ENCODE measurements around the gene GNAI2.

- TF ChIP-seq, protein P1, sequence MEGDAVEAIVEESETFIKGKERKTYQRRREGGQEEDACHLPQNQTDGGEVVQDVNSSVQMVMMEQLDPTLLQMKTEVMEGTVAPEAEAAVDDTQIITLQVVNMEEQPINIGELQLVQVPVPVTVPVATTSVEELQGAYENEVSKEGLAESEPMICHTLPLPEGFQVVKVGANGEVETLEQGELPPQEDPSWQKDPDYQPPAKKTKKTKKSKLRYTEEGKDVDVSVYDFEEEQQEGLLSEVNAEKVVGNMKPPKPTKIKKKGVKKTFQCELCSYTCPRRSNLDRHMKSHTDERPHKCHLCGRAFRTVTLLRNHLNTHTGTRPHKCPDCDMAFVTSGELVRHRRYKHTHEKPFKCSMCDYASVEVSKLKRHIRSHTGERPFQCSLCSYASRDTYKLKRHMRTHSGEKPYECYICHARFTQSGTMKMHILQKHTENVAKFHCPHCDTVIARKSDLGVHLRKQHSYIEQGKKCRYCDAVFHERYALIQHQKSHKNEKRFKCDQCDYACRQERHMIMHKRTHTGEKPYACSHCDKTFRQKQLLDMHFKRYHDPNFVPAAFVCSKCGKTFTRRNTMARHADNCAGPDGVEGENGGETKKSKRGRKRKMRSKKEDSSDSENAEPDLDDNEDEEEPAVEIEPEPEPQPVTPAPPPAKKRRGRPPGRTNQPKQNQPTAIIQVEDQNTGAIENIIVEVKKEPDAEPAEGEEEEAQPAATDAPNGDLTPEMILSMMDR (IDR thresholded peaks at IDR 0.05), result no peak
- no peak for TF ChIP-seq ZFX (IDR thresholded peaks at IDR 0.05; ENCODE audit: borderline replicate concordance)
Measured at GRCh38 chr3:50221411-50222168, 14.4 kb upstream of the GNAI2 start.
